Naive thymus-derived CD8-positive, alpha-beta T cell (primary cell): ENCODE results near the gene RFFL. TPM values are rescaled to one million over a fixed set of nuclear protein-coding genes. Genes with fewer than 3 reads are reported as not detected.

Source experiments
- ATAC-seq, 2 donors: fragments of 150-1000 bp; cut with Tn5 transposase in 1 of 2; sonication (Bioruptor Pico), chemical (Tn5 transposase) in 1 of 2; 1 replicate in 1 of 2; 2 replicates in 1 of 2; pipeline ENCODE4 v1.10.0; 2021; ENCODE audit warnings: mild to moderate bottlenecking in 2 of 2, moderate library complexity in 2 of 2
- POLR2A ChIA-PET: fragments of 350-600 bp; sonication (Branson Sonifier 250); formaldehyde crosslinking; loops from one replicate; lab custom pipeline; 2021; ENCODE audit warnings: antibody characterized with exemption; lab: Charles Lee
- DNase-seq, 10 donors: peaks; one replicate each; pipeline versions ENCODE4 v3.0.0 to v3.0.0-alpha.2; 2020 to 2022
- H3K27ac Mint-ChIP-seq, 10 donors: one replicate each; pipeline ENCODE4 v1.8.0; 2020 to 2022; ENCODE audit warnings: mild to moderate bottlenecking in 10 of 10, mixed read lengths in 10 of 10, moderate library complexity in 4 of 10, inconsistent platforms in 1 of 10
- H3K27me3 Mint-ChIP-seq, 5 donors: one replicate each; pipeline ENCODE4 v1.8.0; 2021 to 2022; ENCODE audit warnings: mixed read lengths in 5 of 5
- H3K36me3 Mint-ChIP-seq, 3 donors: one replicate each; pipeline ENCODE4 v1.8.0; 2020 to 2022; ENCODE audit warnings: mixed read lengths in 3 of 3, mild to moderate bottlenecking in 2 of 3, inconsistent platforms in 1 of 3
- H3K4me1 Mint-ChIP-seq, 4 donors: one replicate each; pipeline ENCODE4 v1.8.0; 2021 to 2022; ENCODE audit warnings: mixed read lengths in 4 of 4
- H3K4me3 Mint-ChIP-seq, 10 donors: one replicate each; pipeline ENCODE4 v1.8.0; 2020 to 2022; ENCODE audit warnings: mild to moderate bottlenecking in 10 of 10, mixed read lengths in 10 of 10, moderate library complexity in 6 of 10, inconsistent platforms in 1 of 10
- H3K9me3 Mint-ChIP-seq, 9 donors: one replicate each; pipeline ENCODE4 v1.8.0; 2020 to 2022; ENCODE audit warnings: mixed read lengths in 9 of 9, mild to moderate bottlenecking in 3 of 9, inconsistent platforms in 1 of 9, moderate library complexity in 1 of 9
- polyA plus RNA-seq, 3 donors: library from polyadenylated mRNA; unstranded; fragments of 300-500 nt; fragmentation: Illumina TruSeq; gene quantifications; one replicate each; pipeline ENCODE4 v1.2.3, GENCODE V29; 2021
- total RNA-seq, 8 experiments: library from RNA in 2 of 8; stranded (reverse) in 2 of 8; gene quantifications; one replicate each; pipeline ENCODE4 v1.2.3 and lab custom pipeline; 2021 to 2026

RFFL gene
- total and polyA plus RNA-seq, 5 experiments from 2014 or later, result 30.8 to 70.1 (median 39.7) TPM

GRCh38 chr17:35079547-35080423, 16.3 kb upstream of the RFFL start:
- no peaks in the 10 kb centered on the region for H3K27me3 Mint-ChIP-seq
- DNase-seq (no peak), ATAC-seq (no peak)
- H3K4me3 Mint-ChIP-seq, result peak overlapping the region in 1 of 10 donors; percentile 3
- peak overlapping the region in 7 of 10 donors; percentile 0 to 61 (median 47) for H3K27ac Mint-ChIP-seq
- H3K9me3 Mint-ChIP-seq, result no peaks in the 10 kb centered on the region
- H3K36me3 Mint-ChIP-seq, result peaks cover 0 to 9% (median 3%) of the 10 kb centered on the region in 3 donors
- H3K4me1 Mint-ChIP-seq, result peaks cover 32 to 77% (median 65%) of the 10 kb centered on the region in 4 donors
- POLR2A ChIA-PET, result interaction anchor here (1.0 to 1.6 kb wide), 3 partner anchors 10 to 57 kb away, joined by 3 to 5 read pairs (median 4); partner anchors contain the start of gene RFFL

GRCh38 chr17:35076874-35077273, 13.4 kb upstream of the RFFL start:
- Mint-ChIP-seq H3K4me1 (peaks cover 40 to 84% (median 76%) of the 10 kb centered on the region in 4 donors), H3K36me3 (peaks cover 0 to 3% (median 2%) of the 10 kb centered on the region in 3 donors), H3K9me3 (no peaks in the 10 kb centered on the region), H3K4me3 (peak overlapping the region in 1 of 10 donors; percentile 2), H3K27ac (peak overlapping the region in 2 of 10 donors; percentile 62 to 68), H3K27me3 (no peaks in the 10 kb centered on the region)
- ATAC-seq (no peak), DNase-seq (no peak)
- POLR2A ChIA-PET, result interaction anchor here (1.4 kb wide), 1 partner anchor 11 kb away, joined by 7 read pairs; no protein-coding TSS in a partner anchor

GRCh38 chr17:35074711-35075707, 11.5 kb upstream of the RFFL start:
- Mint-ChIP-seq H3K27me3 (no peaks in the 10 kb centered on the region), H3K4me1 (peaks cover 36 to 81% (median 66%) of the 10 kb centered on the region in 4 donors), H3K4me3 (peak overlapping the region in 9 of 10 donors; percentile 42 to 72 (median 54)), H3K36me3 (peaks cover 0 to 3% (median 0%) of the 10 kb centered on the region in 3 donors), H3K9me3 (no peaks in the 10 kb centered on the region), H3K27ac (peak overlapping the region in 8 of 10 donors; percentile 77 to 90 (median 83))
- POLR2A ChIA-PET, result interaction anchor here (1.5 to 1.6 kb wide), 2 partner anchors 13 to 15 kb away, joined by 6 to 7 read pairs; no protein-coding TSS in a partner anchor
- ATAC-seq (no peak), DNase-seq (no peak)

- ATAC-seq (peak; percentile 10 to 42), DNase-seq (no peak)
- Mint-ChIP-seq H3K27ac (peak overlapping the region in 9 of 10 donors; percentile 20 to 90 (median 83)), H3K36me3 (peaks cover 0 to 7% (median 3%) of the 10 kb centered on the region in 3 donors), H3K9me3 (no peaks in the 10 kb centered on the region), H3K4me1 (peaks cover 36 to 81% (median 67%) of the 10 kb centered on the region in 4 donors), H3K4me3 (peak overlapping the region in 9 of 10 donors; percentile 42 to 72 (median 61)), H3K27me3 (no peaks in the 10 kb centered on the region)
- POLR2A ChIA-PET, result interaction anchor here (0.7 to 1.6 kb wide), 5 partner anchors 14 to 51 kb away, joined by 3 to 7 read pairs (median 6); no protein-coding TSS in a partner anchor
Observed at GRCh38 chr17:35073991-35074627, 10.6 kb upstream of the RFFL start.

GRCh38 chr17:35073183-35073790, 9.8 kb upstream of the RFFL start:
- Mint-ChIP-seq H3K9me3 (no peaks in the 10 kb centered on the region), H3K4me3 (peak overlapping the region in 9 of 10 donors; percentile 4 to 66 (median 49)), H3K27me3 (no peaks in the 10 kb centered on the region), H3K27ac (peak overlapping the region; percentile 50 to 89 (median 79)), H3K4me1 (peaks cover 41 to 81% (median 72%) of the 10 kb centered on the region in 4 donors), H3K36me3 (peaks cover 0 to 9% (median 0%) of the 10 kb centered on the region in 3 donors)
- POLR2A ChIA-PET, result interaction anchor here (0.6 to 2.3 kb wide), 6 partner anchors 10 to 50 kb away, joined by 3 to 11 read pairs (median 4); partner anchors contain the start of gene RFFL
- DNase-seq, result peak in 2 of 10 donors; percentile 21 to 35
- peak; percentile 58 to 67 for ATAC-seq

- DNase-seq (no peak), ATAC-seq (no peak)
- H3K27ac Mint-ChIP-seq, result peak overlapping the region in 4 of 10 donors; percentile 7 to 39 (median 22)
- H3K27me3 Mint-ChIP-seq, result no peaks in the 10 kb centered on the region
- peaks cover 0 to 22% (median 2%) of the 10 kb centered on the region in 3 donors for H3K36me3 Mint-ChIP-seq
- no peak overlapping the region for H3K4me3 Mint-ChIP-seq
- peaks cover 25 to 80% (median 60%) of the 10 kb centered on the region in 4 donors for H3K4me1 Mint-ChIP-seq
- POLR2A ChIA-PET, result no interaction called here
- H3K9me3 Mint-ChIP-seq, result no peaks in the 10 kb centered on the region
Observed at GRCh38 chr17:35069311-35069710, 5.8 kb upstream of the RFFL start.

- H3K4me3 Mint-ChIP-seq, result peak overlapping the region in 2 of 10 donors; percentile 16 to 26
Observed at GRCh38 chr17:35068249-35068648, 4.7 kb upstream of the RFFL start.

GRCh38 chr17:35065880-35066279, 2.4 kb upstream of the RFFL start:
- Mint-ChIP-seq H3K4me1 (peaks cover 26 to 75% (median 55%) of the 10 kb centered on the region in 4 donors), H3K9me3 (no peaks in the 10 kb centered on the region), H3K27me3 (no peaks in the 10 kb centered on the region), H3K4me3 (peak overlapping the region in 1 of 10 donors; percentile 10), H3K36me3 (peaks cover 2 to 27% (median 7%) of the 10 kb centered on the region in 3 donors), H3K27ac (peak overlapping the region in 1 of 10 donors; percentile 7)
- POLR2A ChIA-PET, result interaction anchor here (1.1 to 4.4 kb wide), 3 partner anchors 17 to 43 kb away, joined by 5 to 27 read pairs (median 6); no protein-coding TSS in a partner anchor
- DNase-seq (no peak), ATAC-seq (no peak)

More at GRCh38 chr17:35068249-35068648, 4.7 kb upstream of the RFFL start:
- Mint-ChIP-seq H3K27me3 (no peaks in the 10 kb centered on the region), H3K4me1 (peaks cover 21 to 79% (median 59%) of the 10 kb centered on the region in 4 donors), H3K36me3 (peaks cover 0 to 22% (median 2%) of the 10 kb centered on the region in 3 donors), H3K27ac (peak overlapping the region in 3 of 10 donors; percentile 31 to 52 (median 50)), H3K9me3 (no peaks in the 10 kb centered on the region)
- no peak for DNase-seq
- ATAC-seq, result no peak
- POLR2A ChIA-PET, result interaction anchor here (1.2 kb wide), 1 partner anchor 22 kb away, joined by 3 read pairs; no protein-coding TSS in a partner anchor

- POLR2A ChIA-PET, result interaction anchor here (0.5 to 4.4 kb wide), 13 partner anchors 8 to 84 kb away, joined by 4 to 41 read pairs (median 12); partner anchors contain the start of gene LIG3
- H3K36me3 Mint-ChIP-seq, result peaks cover 5 to 30% (median 18%) of the 10 kb centered on the region in 3 donors
- peak overlapping the region in 2 of 10 donors; percentile 15 to 59 for H3K4me3 Mint-ChIP-seq
- no peaks in the 10 kb centered on the region for H3K9me3 Mint-ChIP-seq
- H3K27ac Mint-ChIP-seq, result peak overlapping the region in 7 of 10 donors; percentile 46 to 98 (median 93)
- no peak for DNase-seq
- peaks cover 25 to 71% (median 61%) of the 10 kb centered on the region in 4 donors for H3K4me1 Mint-ChIP-seq
- no peaks in the 10 kb centered on the region for H3K27me3 Mint-ChIP-seq
- no peak for ATAC-seq
Observed at GRCh38 chr17:35064516-35065215, 1.2 kb upstream of the RFFL start.

GRCh38 chr17:35062308-35062707, 1.2 kb downstream of the RFFL start:
- Mint-ChIP-seq H3K4me3 (peak overlapping the region; percentile 59 to 86 (median 77)), H3K36me3 (peaks cover 9 to 31% (median 30%) of the 10 kb centered on the region in 3 donors), H3K4me1 (peaks cover 19 to 61% (median 55%) of the 10 kb centered on the region in 4 donors), H3K27ac (peak overlapping the region; percentile 46 to 98 (median 94)), H3K27me3 (no peaks in the 10 kb centered on the region), H3K9me3 (no peaks in the 10 kb centered on the region)
- DNase-seq (no peak), ATAC-seq (no peak)
- POLR2A ChIA-PET, result interaction anchor here (1.8 to 4.4 kb wide), 9 partner anchors 8 to 63 kb away, joined by 5 to 41 read pairs (median 18); no protein-coding TSS in a partner anchor
